COR-L47 (cell line): Measurements from ENCODE around the gene SYPL1.

Experiments used
- DNase-seq: peaks from one replicate; lab custom pipeline; 2025; lab: John Stamatoyannopoulos, UW

Gene SYPL1

GRCh38 chr7:106092204-106092603 is 19.9 kb downstream of the SYPL1 start:
- DNase-seq: no peak

GRCh38 chr7:106089647-106090046 is 22.5 kb downstream of the SYPL1 start:
- no peak for DNase-seq

- DNase-seq: no peak
Measured at GRCh38 chr7:106088014-106088413, 24.1 kb downstream of the SYPL1 start.

- DNase-seq: no peak
Measured at GRCh38 chr7:106086062-106086461, 26.1 kb downstream of the SYPL1 start.

- DNase-seq: no peak
Measured at GRCh38 chr7:106085015-106085414, 27.1 kb downstream of the SYPL1 start.

- no peak for DNase-seq
Measured at GRCh38 chr7:106083717-106084116, 28.4 kb downstream of the SYPL1 start.

- DNase-seq: no peak
Measured at GRCh38 chr7:106082087-106082854, 29.8 kb downstream of the SYPL1 start.

GRCh38 chr7:106080300-106080987 is 31.7 kb downstream of the SYPL1 start:
- DNase-seq: no peak

- DNase-seq: no peak
Measured at GRCh38 chr7:106076537-106076936, 35.6 kb downstream of the SYPL1 start.

GRCh38 chr7:106075937-106076336 is 36.2 kb downstream of the SYPL1 start:
- DNase-seq: no peak

GRCh38 chr7:106074257-106074656 is 37.9 kb downstream of the SYPL1 start:
- no peak for DNase-seq

- no peak for DNase-seq
Measured at GRCh38 chr7:106073701-106074100, 38.4 kb downstream of the SYPL1 start.

- no peak for DNase-seq
Measured at GRCh38 chr7:106072715-106073091, 39.4 kb downstream of the SYPL1 start.

- peak; percentile 54 for DNase-seq
Measured at GRCh38 chr7:106071999-106072714, 40.0 kb downstream of the SYPL1 start.

GRCh38 chr7:106071356-106071998 is 40.6 kb downstream of the SYPL1 start:
- DNase-seq: no peak

- peak; percentile 15 for DNase-seq
Measured at GRCh38 chr7:106070567-106071254, 41.4 kb downstream of the SYPL1 start.

GRCh38 chr7:106070201-106070551 is 41.9 kb downstream of the SYPL1 start:
- DNase-seq: peak; percentile 20

- DNase-seq: no peak
Measured at GRCh38 chr7:106069471-106070200, 42.5 kb downstream of the SYPL1 start.

GRCh38 chr7:106068986-106069385 is 43.1 kb downstream of the SYPL1 start:
- no peak for DNase-seq

GRCh38 chr7:106068538-106068961 is 43.6 kb downstream of the SYPL1 start:
- no peak for DNase-seq

- no peak for DNase-seq
Measured at GRCh38 chr7:106067678-106068077, 44.4 kb downstream of the SYPL1 start.
